GM21515 (cell line): ENCODE results near the gene SMIM12.
"Not testable (repeated sequence)": the region's sequence is repeated elsewhere in the genome, so short reads cannot be mapped to it uniquely, and the experiment has no call there.

ENCODE experiments used
- ATAC-seq: cut with Tn5 transposase; IDR thresholded peaks from one replicate; pipeline ENCODE4 v1.9.1; 2021; ENCODE audit not compliant: unreplicated experiment

Gene SMIM12

DNA sequence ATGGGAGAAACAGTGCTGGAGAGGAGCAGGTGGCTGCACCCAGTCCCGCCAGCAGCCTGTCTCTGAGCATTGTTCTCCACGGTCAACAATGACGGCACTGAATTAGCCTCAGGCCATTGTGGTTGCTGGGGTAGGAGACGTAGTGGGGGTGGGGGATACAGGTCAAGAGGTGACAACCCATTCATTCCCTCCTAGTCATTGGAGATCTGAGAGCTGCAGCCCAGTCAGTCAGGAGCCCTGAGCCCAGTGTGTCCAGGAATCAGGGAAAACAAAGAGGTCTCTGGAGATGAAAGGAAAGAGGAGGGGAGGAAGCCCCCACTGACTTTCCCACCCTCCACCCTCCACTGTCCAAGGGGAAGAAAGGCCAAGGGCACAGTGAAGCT is 15.3 kb downstream of the SMIM12 start:
- no peak for ATAC-seq

DNA sequence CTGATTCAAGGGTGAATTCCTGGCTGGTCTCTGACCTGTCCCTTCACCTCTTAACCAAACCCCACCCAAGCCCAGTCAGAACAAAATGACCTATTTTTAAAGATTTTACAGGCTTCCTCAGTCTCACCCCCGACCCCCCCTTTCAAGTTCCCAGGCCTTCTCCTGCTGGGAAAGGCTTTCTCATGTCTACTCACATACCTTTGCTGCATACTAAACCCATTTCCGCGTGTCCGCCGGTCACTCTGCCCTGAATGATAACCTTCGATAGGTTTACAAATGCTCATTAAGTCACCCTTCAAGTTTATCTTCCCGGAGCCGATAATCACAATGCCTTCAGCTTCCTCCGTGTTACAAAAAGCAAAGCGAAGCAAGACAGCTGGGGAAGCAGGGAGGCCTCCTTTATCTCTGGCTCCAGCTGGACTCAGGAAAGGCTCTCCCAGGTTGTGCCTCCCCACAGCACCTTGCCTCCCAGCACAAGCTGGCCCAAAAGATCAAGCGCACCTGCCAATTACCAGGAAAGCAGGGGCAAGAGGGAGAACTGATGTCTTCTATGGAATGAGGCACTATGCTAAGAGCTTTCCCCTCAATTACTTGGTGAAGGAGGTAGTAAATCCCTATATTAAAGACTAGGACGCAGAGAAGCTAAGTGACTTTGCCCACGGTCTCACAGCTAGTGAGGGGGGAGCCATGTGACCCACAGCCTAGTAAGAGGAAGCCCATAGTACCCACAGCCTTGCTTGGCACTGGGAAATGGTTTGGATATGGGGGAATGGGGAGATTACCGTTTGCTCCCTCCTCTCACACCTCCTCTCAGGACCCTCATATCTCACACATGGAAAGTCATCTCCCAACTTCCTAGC is 15.9 kb downstream of the SMIM12 start:
- ATAC-seq = no peak

DNA sequence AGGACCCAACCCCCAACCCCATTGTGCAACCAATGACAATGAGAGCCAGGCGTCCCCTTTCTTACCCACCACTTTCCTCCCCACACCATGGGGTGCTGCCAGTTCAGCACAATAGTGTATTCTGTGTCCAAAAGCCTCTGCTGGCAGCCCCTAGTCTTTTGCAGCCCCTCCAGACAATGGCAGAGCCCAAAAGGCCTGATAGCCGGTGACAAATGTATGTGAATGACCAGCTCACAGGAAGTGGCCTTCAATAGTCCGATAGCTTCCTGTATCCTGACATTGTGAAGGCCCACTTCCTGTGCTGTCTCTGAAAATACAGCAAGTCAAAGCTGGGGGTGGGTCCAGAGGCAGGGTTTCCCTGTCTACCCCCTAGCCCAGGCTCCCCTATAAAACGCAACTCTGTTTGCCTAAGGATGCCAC is 16.6 kb downstream of the SMIM12 start:
- no peak for ATAC-seq

GRCh38 chr1:34842073-34842472 is 17.5 kb downstream of the SMIM12 start:
- ATAC-seq = no peak

DNA sequence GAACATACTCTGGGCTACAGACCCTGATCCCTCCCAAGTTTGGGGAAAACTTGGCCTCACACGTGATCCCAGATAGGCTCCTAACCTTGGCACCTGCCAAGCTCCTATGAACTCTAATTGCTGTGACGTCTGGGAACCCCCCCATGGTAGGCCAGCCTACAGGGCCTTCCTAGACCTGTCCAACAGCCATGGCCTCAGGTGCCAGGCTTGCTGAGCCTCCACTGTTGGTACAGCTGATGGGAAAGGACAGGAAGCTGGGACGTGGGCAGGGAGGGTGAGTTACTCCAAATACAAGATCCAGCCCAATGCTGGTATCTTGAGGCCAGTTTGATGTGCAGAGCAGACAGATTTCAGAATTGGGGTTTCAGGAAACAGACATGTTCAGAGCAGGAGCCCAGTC is 19.1 kb downstream of the SMIM12 start:
- no peak for ATAC-seq

DNA sequence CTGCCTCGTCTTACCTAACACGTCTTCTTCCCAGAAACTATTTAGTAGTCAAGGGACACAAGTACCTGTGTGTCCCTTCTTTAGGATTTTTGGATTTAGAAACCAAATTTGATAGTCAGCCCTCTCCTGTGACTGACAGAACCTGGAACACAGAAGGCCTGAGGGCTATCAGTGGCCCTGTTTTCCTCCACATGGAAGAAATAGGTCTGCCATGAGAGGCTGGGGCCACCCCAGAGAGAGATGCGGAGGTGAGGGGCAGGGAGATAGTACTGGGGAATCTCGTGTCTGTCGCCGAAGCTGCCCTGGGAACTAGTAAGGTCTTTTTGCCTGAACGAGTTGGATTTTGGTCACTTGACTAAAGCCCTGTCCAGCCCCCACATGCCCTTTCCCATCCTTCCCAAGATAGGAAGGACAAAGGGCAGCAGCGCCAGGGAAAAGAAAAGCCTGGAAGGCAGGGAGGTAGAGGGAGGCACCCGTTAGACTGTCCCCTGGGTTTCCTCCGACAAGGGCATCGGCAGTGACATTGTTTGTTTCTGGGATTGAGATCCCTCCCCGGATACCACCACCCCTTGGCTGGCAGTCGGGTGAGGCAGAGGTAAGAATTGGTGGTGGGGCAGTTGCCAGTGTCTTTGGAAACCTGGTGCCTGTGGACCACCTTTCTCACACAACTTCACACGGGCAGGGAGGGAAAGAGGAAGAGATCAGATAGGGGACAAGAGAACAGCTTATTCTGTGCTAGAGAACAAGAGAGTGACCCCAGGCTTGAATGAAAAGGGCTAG is 19.8 kb downstream of the SMIM12 start:
- no peak for ATAC-seq

DNA sequence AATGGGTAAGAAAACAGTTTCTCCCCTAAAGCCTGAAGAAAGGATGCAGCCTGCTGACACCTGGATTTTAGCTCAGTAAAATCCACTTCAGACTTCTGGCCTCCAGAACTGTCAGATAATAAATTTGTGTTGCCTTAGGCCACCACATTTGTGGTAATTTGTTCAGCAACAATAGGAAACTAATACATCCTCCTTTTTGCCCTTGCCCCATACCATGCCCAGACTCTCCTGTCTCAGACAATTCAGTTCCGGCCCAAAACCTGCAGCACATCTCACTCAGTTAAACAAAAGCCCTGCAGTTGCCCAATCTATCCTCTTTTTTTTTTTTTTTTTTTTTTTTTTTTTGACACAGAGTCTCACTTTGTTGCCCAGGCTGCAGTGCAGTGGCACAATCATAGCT is 25.8 kb downstream of the SMIM12 start:
- no peak for ATAC-seq

DNA sequence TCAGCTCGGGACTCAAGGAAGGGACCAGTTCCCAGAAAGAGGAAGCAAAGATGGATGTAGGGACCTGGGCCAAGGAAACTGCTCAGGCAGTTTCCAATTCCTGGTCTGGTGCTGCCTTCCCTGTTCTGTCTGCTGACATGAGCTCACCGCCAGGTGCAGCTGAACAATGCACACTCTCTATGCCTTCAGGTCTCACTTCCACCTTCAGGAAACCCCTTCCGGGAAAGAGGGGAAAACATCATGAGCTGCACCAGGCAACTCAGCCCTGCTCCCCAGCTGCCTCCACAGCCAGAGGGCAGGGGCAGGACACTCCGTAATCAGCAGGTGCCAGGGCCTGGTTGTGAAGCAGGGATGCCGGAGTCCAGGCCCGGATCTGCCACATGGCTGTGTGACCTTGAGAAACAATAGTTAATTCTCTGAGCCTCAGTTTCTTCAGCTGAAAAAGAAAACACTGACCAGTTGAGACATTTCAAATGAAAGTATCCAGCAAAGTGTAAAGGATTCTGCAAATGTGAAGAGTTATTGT is 27.8 kb downstream of the SMIM12 start:
- no peak for ATAC-seq

- no peak for ATAC-seq
These were observed 30.3 kb downstream of the SMIM12 start for GRCh38 chr1:34829250-34829649.

GRCh38 chr1:34828611-34829010 is 30.9 kb downstream of the SMIM12 start:
- ATAC-seq = no peak

- ATAC-seq = no peak
These were observed 32.1 kb downstream of the SMIM12 start for GRCh38 chr1:34827341-34827941.

DNA sequence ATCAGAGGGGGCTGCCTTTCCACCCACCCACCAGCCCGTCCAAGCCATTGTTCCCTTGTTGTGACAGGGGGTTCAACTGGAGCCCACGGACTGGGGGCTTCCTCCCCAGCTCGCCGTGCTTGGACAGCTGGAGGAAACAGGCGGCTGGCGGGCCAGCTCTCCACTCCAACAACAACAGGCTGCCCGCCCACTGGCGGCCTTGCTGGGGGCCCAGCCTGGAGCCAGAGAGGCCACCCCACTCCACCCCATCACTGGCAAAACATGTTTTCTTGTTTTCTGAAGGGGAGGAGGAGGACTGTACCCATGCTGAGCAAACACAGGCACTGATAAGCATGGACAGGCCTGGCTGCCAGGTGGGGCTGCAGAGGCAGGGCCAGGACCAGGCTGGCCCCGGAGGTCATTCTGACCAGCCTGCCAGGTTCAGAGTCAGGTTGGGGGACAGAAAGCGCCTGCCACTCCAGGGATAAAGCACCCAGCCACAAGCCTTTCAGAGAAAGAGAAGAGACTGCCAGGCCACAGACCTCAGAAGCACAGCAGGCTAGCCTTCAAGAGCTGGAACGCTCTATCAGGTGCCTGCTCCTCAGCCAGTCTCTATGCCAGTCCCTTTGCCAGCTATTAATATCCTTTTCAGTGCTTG is 34.0 kb downstream of the SMIM12 start:
- ATAC-seq = no peak

DNA sequence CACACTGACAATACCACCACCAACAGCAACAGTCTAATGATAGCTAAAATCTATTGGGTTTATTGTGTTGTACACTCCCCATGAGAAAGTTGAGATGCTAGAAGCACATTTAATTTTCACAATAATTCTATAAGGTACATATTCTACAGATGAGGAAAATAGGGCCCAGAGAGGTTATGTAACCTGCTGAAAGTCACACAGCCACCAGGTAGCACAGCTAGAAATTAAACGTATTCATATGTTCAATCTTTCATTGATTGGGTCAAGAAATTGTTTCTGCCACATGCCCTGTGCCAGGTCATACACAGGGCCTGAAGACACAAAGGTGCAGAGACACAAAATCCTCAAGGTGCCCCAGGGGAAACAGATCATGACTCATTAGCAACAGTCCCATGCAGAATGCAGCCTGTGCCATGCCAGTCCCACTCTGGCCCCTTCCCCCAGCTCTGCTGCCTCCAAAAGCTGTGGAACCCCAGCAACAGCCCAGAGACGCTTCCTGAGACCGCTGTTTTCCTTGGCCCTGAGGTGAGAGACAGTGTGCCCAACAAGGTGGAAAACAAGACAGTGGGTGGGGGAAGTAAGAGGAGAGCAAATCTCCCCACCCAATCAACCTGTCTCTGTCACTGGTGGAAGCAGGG is 34.6 kb downstream of the SMIM12 start:
- no peak for ATAC-seq

DNA sequence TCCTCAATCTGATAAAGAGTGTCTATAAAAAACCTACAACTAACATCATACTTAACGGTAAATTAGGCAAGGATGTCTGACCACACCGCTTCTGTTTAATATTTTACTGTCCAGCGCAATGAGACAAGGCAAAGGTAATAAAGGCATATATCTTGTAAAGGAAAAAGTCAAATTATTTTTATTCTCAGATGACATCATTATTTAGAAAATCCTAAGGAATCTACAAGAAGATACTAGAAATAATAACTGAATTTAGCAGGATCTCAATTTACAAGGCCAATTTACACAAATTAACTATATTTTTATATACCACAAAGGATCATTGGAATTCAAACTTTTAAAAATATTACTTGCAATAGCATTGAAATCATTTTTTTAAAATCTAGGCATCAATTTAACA is 37.3 kb downstream of the SMIM12 start:
- no peak for ATAC-seq

DNA sequence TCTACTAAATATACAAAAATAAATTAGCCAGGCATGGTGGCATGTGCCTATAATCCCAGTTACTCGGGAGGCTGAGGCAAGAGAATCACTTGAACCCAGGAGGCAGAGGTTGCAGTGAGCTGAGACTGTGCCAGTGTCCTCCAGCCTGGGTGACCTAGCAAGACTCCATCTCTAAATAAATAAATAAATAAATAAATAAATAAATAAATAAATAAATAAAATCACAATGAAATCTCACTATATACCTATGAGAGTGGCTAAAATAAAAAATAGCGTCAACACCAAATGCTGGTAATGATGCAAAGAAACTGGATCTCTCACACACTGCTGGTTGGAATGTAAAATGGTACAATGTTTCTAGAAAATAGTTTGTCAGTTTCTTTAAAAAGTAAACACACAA is 40.7 kb downstream of the SMIM12 start:
- ATAC-seq = not testable (repeated sequence)

- no peak for ATAC-seq
These were observed 42.8 kb downstream of the SMIM12 start for GRCh38 chr1:34816778-34817177.

GRCh38 chr1:34816332-34816731 is 43.2 kb downstream of the SMIM12 start:
- ATAC-seq = no peak

DNA sequence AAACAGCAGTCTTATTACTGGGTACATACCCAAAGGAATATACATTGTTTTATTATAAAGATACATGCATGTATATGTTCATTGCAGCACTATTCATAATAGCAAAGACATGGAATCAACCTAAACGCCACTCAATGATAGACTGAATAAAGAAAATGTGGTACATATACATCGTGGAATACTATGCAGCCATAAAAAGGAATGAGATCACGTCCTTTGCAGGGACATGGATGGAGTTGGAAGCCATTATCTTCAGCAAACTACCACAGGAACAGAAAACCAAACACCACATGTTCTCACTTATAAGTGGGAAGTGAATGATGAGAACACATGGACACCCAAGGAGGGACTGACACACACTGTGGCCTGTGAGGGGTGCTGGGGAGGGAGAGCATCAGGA is 48.8 kb downstream of the SMIM12 start:
- not testable (repeated sequence) for ATAC-seq

GRCh38 chr1:34808051-34808810 is 51.3 kb downstream of the SMIM12 start:
- no peak for ATAC-seq

- no peak for ATAC-seq
These were observed 53.2 kb downstream of the SMIM12 start for GRCh38 chr1:34806396-34806795.
